Activated T-helper 2 cell treated with anti-CD3 and anti-CD28 coated beads, Interferon-gamma antibody, Interleukin-2, Interleukin-4, amounts not matched to agents 10 μg/mL and 5 μg/mL and 100 μg/mL, durations not matched to agents 14 hours and 24 hours and 36 hours (primary cell): ENCODE measurements around the gene RMI2. TPM values are rescaled to one million over a fixed set of nuclear protein-coding genes. Genes with fewer than 3 reads are reported as not detected.
"Not testable (repeated sequence)": the region's sequence is repeated elsewhere in the genome, so short reads cannot be mapped to it uniquely, and the experiment has no call there.

Experiments
- DNase-seq: peaks from one replicate; pipeline ENCODE4 v3.0.0; 2021; ENCODE audit warnings: low spot score
- H3K27ac Mint-ChIP-seq: one replicate; pipeline ENCODE4 v1.8.0; 2021; ENCODE audit warnings: mixed read lengths
- H3K27me3 Mint-ChIP-seq: one replicate; pipeline ENCODE4 v1.8.0; 2021; ENCODE audit warnings: low read depth, mixed read lengths
- H3K36me3 Mint-ChIP-seq: one replicate; pipeline ENCODE4 v1.8.0; 2021; ENCODE audit warnings: low read depth, mixed read lengths
- H3K4me1 Mint-ChIP-seq: one replicate; pipeline ENCODE4 v1.8.0; 2021; ENCODE audit warnings: low read depth, mixed read lengths
- H3K4me3 Mint-ChIP-seq: one replicate; pipeline ENCODE4 v1.8.0; 2021; ENCODE audit warnings: low read depth, mild to moderate bottlenecking, moderate library complexity, mixed read lengths
- H3K9me3 Mint-ChIP-seq: one replicate; pipeline ENCODE4 v1.8.0; 2021; ENCODE audit warnings: mixed read lengths
- intact Hi-C: fragments of 100-400 bp; cut with micrococcal nuclease; formaldehyde crosslinking; loops from one replicate; pipeline ENCODE4 v1.15.1; 2023
- total RNA-seq: library from RNA; stranded (reverse); gene quantifications from 2 replicates; pipeline ENCODE4 v1.2.3, GENCODE V29; 2022

The RMI2 gene
- total RNA-seq, 1 donor from 2014 or later = 67.4 TPM

GRCh38 chr16:11356573-11357331 lies 11.5 kb downstream of the RMI2 start:
- Mint-ChIP-seq H3K27me3 (no peaks in the 10 kb centered on the region), H3K9me3 (no peaks in the 10 kb centered on the region), H3K4me3 (no peak overlapping the region), H3K4me1 (peaks cover 68% of the 10 kb centered on the region), H3K36me3 (peaks cover 27% of the 10 kb centered on the region), H3K27ac (no peak overlapping the region)
- intact Hi-C loops = loop anchor here (5.0 kb wide), 1 partner anchor 254 kb away; no protein-coding TSS in a partner anchor
- peak; percentile 33 for DNase-seq

GRCh38 chr16:11358531-11358930 lies 13.3 kb downstream of the RMI2 start:
- Mint-ChIP-seq H3K9me3 (no peaks in the 10 kb centered on the region), H3K27me3 (no peaks in the 10 kb centered on the region), H3K36me3 (peaks cover 11% of the 10 kb centered on the region), H3K4me1 (peaks cover 78% of the 10 kb centered on the region), H3K4me3 (no peak overlapping the region), H3K27ac (no peak overlapping the region)
- DNase-seq = no peak
- intact Hi-C loops = loop anchor here (5.0 kb wide), 1 partner anchor 256 kb away; no protein-coding TSS in a partner anchor

- Mint-ChIP-seq H3K9me3 (no peaks in the 10 kb centered on the region), H3K4me1 (peaks cover 70% of the 10 kb centered on the region), H3K27me3 (no peaks in the 10 kb centered on the region), H3K27ac (no peak overlapping the region), H3K4me3 (no peak overlapping the region), H3K36me3 (peaks cover 5% of the 10 kb centered on the region)
- intact Hi-C loops = loop anchor here (5.0 kb wide), 1 partner anchor 257 kb away; no protein-coding TSS in a partner anchor
- DNase-seq = no peak
Measured at GRCh38 chr16:11359370-11359769, 14.1 kb downstream of the RMI2 start.

- no peak for DNase-seq
- Mint-ChIP-seq H3K9me3 (no peaks in the 10 kb centered on the region), H3K27me3 (no peaks in the 10 kb centered on the region), H3K27ac (no peak overlapping the region), H3K36me3 (peaks cover 3% of the 10 kb centered on the region), H3K4me3 (no peak overlapping the region), H3K4me1 (peaks cover 64% of the 10 kb centered on the region)
- intact Hi-C loops = no loop called here
Measured at GRCh38 chr16:11360641-11361373, 15.5 kb downstream of the RMI2 start.

- H3K9me3 Mint-ChIP-seq = no peaks in the 10 kb centered on the region
- H3K4me1 Mint-ChIP-seq = peaks cover 56% of the 10 kb centered on the region
- peak; percentile 33 for DNase-seq
- intact Hi-C loops = loop anchor here (2.0 kb wide), 2 partner anchors 51 to 397 kb away; no protein-coding TSS in a partner anchor
- H3K4me3 Mint-ChIP-seq = peak overlapping the region; percentile 47
- no peaks in the 10 kb centered on the region for H3K36me3 Mint-ChIP-seq
- H3K27ac Mint-ChIP-seq = peak overlapping the region; percentile 18
- no peaks in the 10 kb centered on the region for H3K27me3 Mint-ChIP-seq
Measured at GRCh38 chr16:11361701-11362451, 16.6 kb downstream of the RMI2 start.

- no peak overlapping the region for H3K27ac Mint-ChIP-seq
- DNase-seq = no peak
- peaks cover 43% of the 10 kb centered on the region for H3K4me1 Mint-ChIP-seq
- H3K4me3 Mint-ChIP-seq = no peak overlapping the region
- H3K27me3 Mint-ChIP-seq = no peaks in the 10 kb centered on the region
- intact Hi-C loops = loop anchor here (1.0 to 2.0 kb wide), 3 partner anchors 9 to 399 kb away; no protein-coding TSS in a partner anchor
- H3K36me3 Mint-ChIP-seq = no peaks in the 10 kb centered on the region
- no peaks in the 10 kb centered on the region for H3K9me3 Mint-ChIP-seq
Measured at GRCh38 chr16:11363927-11364258, 18.6 kb downstream of the RMI2 start.

GRCh38 chr16:11367483-11367906 lies 22.2 kb downstream of the RMI2 start:
- H3K36me3 Mint-ChIP-seq = no peaks in the 10 kb centered on the region
- no peak overlapping the region for H3K27ac Mint-ChIP-seq
- H3K4me1 Mint-ChIP-seq = peaks cover 26% of the 10 kb centered on the region
- intact Hi-C loops = no loop called here
- no peaks in the 10 kb centered on the region for H3K27me3 Mint-ChIP-seq
- no peak overlapping the region for H3K4me3 Mint-ChIP-seq
- H3K9me3 Mint-ChIP-seq = no peaks in the 10 kb centered on the region
- DNase-seq = no peak

GRCh38 chr16:11370084-11370931 lies 25.0 kb downstream of the RMI2 start:
- no peaks in the 10 kb centered on the region for H3K36me3 Mint-ChIP-seq
- intact Hi-C loops = no loop called here
- no peak overlapping the region for H3K4me3 Mint-ChIP-seq
- no peak overlapping the region for H3K27ac Mint-ChIP-seq
- no peaks in the 10 kb centered on the region for H3K27me3 Mint-ChIP-seq
- no peaks in the 10 kb centered on the region for H3K9me3 Mint-ChIP-seq
- peaks cover 11% of the 10 kb centered on the region for H3K4me1 Mint-ChIP-seq
- no peak for DNase-seq

GRCh38 chr16:11370932-11371279 lies 25.6 kb downstream of the RMI2 start:
- DNase-seq, intact Hi-C loops, H3K27ac Mint-ChIP-seq, H3K27me3 Mint-ChIP-seq, H3K36me3 Mint-ChIP-seq, H3K4me3 Mint-ChIP-seq, H3K9me3 Mint-ChIP-seq: not testable (repeated sequence)
- peaks cover 11% of the 10 kb centered on the region for H3K4me1 Mint-ChIP-seq

GRCh38 chr16:11372073-11372828 lies 27.0 kb downstream of the RMI2 start:
- peaks cover 11% of the 10 kb centered on the region for H3K4me1 Mint-ChIP-seq
- intact Hi-C loops = no loop called here
- peaks cover 8% of the 10 kb centered on the region for H3K36me3 Mint-ChIP-seq
- no peaks in the 10 kb centered on the region for H3K27me3 Mint-ChIP-seq
- no peak overlapping the region for H3K27ac Mint-ChIP-seq
- H3K9me3 Mint-ChIP-seq = no peaks in the 10 kb centered on the region
- no peak for DNase-seq
- no peak overlapping the region for H3K4me3 Mint-ChIP-seq

- intact Hi-C loops = no loop called here
- DNase-seq = no peak
- no peaks in the 10 kb centered on the region for H3K27me3 Mint-ChIP-seq
- no peaks in the 10 kb centered on the region for H3K9me3 Mint-ChIP-seq
- H3K36me3 Mint-ChIP-seq = peaks cover 10% of the 10 kb centered on the region
- no peak overlapping the region for H3K27ac Mint-ChIP-seq
- peaks cover 11% of the 10 kb centered on the region for H3K4me1 Mint-ChIP-seq
- H3K4me3 Mint-ChIP-seq = no peak overlapping the region
Measured at GRCh38 chr16:11372829-11373306, 27.6 kb downstream of the RMI2 start.
